ENCODE measurements around the gene TNS4. TPM values are rescaled to one million over a fixed set of nuclear protein-coding genes. Genes with fewer than 3 reads are reported as not detected.

TNS4 gene
- total RNA-seq, 1 experiment from 2014 or later, result 0.59 TPM

GRCh38 chr17:40496170-40496569 lies 5.3 kb downstream of the TNS4 start:
- TF ChIP-seq CTCF (conservative IDR thresholded peaks at IDR 0.05), result no peak
- no peak overlapping the region for H2BK5ac ChIP-seq (ENCODE audit: insufficient read length, low read length)
- H3K27me3 Mint-ChIP-seq (ENCODE audit: low read depth), result peaks cover 12% of the 10 kb centered on the region
- H3T11ph ChIP-seq (ENCODE audit: low read length), result no peak overlapping the region
- no peak overlapping the region for H2BK12ac ChIP-seq (ENCODE audit: insufficient read length, low read depth, low read length)
- no peak overlapping the region for H3K56ac ChIP-seq (ENCODE audit: insufficient read length, low read depth, low read length)
- H3K4me1 Mint-ChIP-seq, result peaks cover 39 to 48% of the 10 kb centered on the region in 2 experiments
- no peak overlapping the region for H2BK15ac ChIP-seq (ENCODE audit: low read depth, low read length)
- H2BK120ac ChIP-seq (ENCODE audit: low read depth, low read length, poor library complexity, severe bottlenecking), result no peak overlapping the region
- peaks cover 11% of the 10 kb centered on the region for H3K4me1 ChIP-seq (ENCODE audit: insufficient read depth, low read length)
- H3K9me3 ChIP-seq (ENCODE audit: control insufficient read depth, low read depth, low read length), result no peaks in the 10 kb centered on the region
- no peaks in the 10 kb centered on the region for H3K79me1 ChIP-seq (ENCODE audit: insufficient read depth, low read depth, low read length, poor library complexity, severe bottlenecking)
- H4K5ac ChIP-seq (ENCODE audit: insufficient read length, low read depth, low read length), result no peak overlapping the region
- H3K27ac ChIP-seq (ENCODE audit: insufficient read length, low read depth, low read length), result no peak overlapping the region
- no peaks in the 10 kb centered on the region for H3K27me3 ChIP-seq (ENCODE audit: insufficient read depth, low read length)
- no peaks in the 10 kb centered on the region for H4K20me1 ChIP-seq (ENCODE audit: control insufficient read depth, insufficient read depth, insufficient read length)
- no peak overlapping the region for H3K18ac ChIP-seq (ENCODE audit: insufficient read length, low read depth, low read length)
- no peaks in the 10 kb centered on the region; a peak in 1 of 5 replicates for H3K9me3 Mint-ChIP-seq
- no peak overlapping the region for H2AFZ ChIP-seq (ENCODE audit: low read length)
- H3K4me3 Mint-ChIP-seq, result no peak overlapping the region
- no peak overlapping the region for H4K91ac ChIP-seq (ENCODE audit: insufficient read length, low read depth, low read length)
- H4K8ac ChIP-seq (replicated peaks; ENCODE audit: insufficient read length, low read depth, low read length), result no peak overlapping the region
- H3K9ac ChIP-seq (ENCODE audit: extremely low read depth, insufficient read length, low read length), result no peak overlapping the region
- no peaks in the 10 kb centered on the region for H3K23me2 ChIP-seq (ENCODE audit: insufficient read length, low read depth, low read length, poor library complexity, severe bottlenecking)
- H3K4me2 ChIP-seq (ENCODE audit: insufficient read depth, insufficient read length, low read length), result no peak overlapping the region
- H3K36me3 Mint-ChIP-seq (ENCODE audit: insufficient read depth in 1 of 3, low read depth in 3 of 3), result peaks cover 0 to 2% (median 0%) of the 10 kb centered on the region in 3 experiments; a peak in 1 of 7 replicates
- DNase-seq, result no peak
- H3K4ac ChIP-seq (ENCODE audit: low read depth, low read length), result no peak overlapping the region
- H2AK5ac ChIP-seq (ENCODE audit: insufficient read length, low read length), result no peak overlapping the region
- no CpG with 5 or more reads among the region's 6 CpGs for WGBS (ENCODE audit: extremely low coverage, insufficient read length, low lambda C conversion rate)
- no peaks in the 10 kb centered on the region for H3K79me2 ChIP-seq (ENCODE audit: insufficient read depth, low read length)
- no peak overlapping the region for H3K27ac Mint-ChIP-seq
- no peak overlapping the region for H2BK20ac ChIP-seq (ENCODE audit: low read depth, low read length, poor library complexity, severe bottlenecking)
- H3K14ac ChIP-seq (ENCODE audit: insufficient read depth, low read length), result no peak overlapping the region
- H3K23ac ChIP-seq (ENCODE audit: insufficient read length, low read depth, low read length), result no peak overlapping the region
